ENCODE results near the gene RASGRF2. TPM values are rescaled to one million over a fixed set of nuclear protein-coding genes. Genes with fewer than 3 reads are reported as not detected.

Gene RASGRF2
- total RNA-seq, 1 experiment from 2014 or later: 9.1 TPM

- no peak overlapping the region for H3K4me3 ChIP-seq (ENCODE audit: low read depth, low read length, poor library complexity, severe bottlenecking)
- no peak for DNase-seq (ENCODE audit: low spot score)
- ChIA-PET CTCF (no interaction called here), POLR2A (ENCODE audit: low non-redundant PET) (no interaction called here)
- no peak overlapping the region for H3K27ac ChIP-seq (ENCODE audit: low read depth, low read length, poor library complexity, severe bottlenecking)
- H3K36me3 ChIP-seq (ENCODE audit: insufficient read depth, low read length, poor library complexity, severe bottlenecking): no peaks in the 10 kb centered on the region
- BruUV-seq (replicated peaks): no TSS peak
- H3K9me3 ChIP-seq (ENCODE audit: low read depth, low read length, poor library complexity, severe bottlenecking): no peaks in the 10 kb centered on the region
- no peaks in the 10 kb centered on the region for H3K4me1 ChIP-seq (ENCODE audit: insufficient read depth, low read length, poor library complexity, severe bottlenecking)
- TF ChIP-seq CTCF (conservative IDR thresholded peaks at IDR 0.05; ENCODE audit: low read depth, low read length) (no peak), EZH2 (IDR thresholded peaks at IDR 0.05; ENCODE audit: borderline replicate concordance, low read depth, low read length, poor library complexity, severe bottlenecking) (no peak)
- H3K27me3 ChIP-seq (replicated peaks; ENCODE audit: insufficient read depth, low read depth, low read length, poor library complexity): no peaks in the 10 kb centered on the region
- intact Hi-C loops (cut with micrococcal nuclease; ENCODE audit: unreplicated experiment): no loop called here
These were observed 172.2 kb downstream of the RASGRF2 start for GRCh38 chr5:81132381-81132780.

- no peaks in the 10 kb centered on the region for H3K27me3 ChIP-seq (replicated peaks; ENCODE audit: insufficient read depth, low read depth, low read length, poor library complexity)
- CTCF ChIA-PET: no interaction called here
These were observed 173.9 kb downstream of the RASGRF2 start for GRCh38 chr5:81134066-81134465.

GRCh38 chr5:81134566-81134965 is 174.4 kb downstream of the RASGRF2 start:
- intact Hi-C loops (cut with micrococcal nuclease; ENCODE audit: unreplicated experiment): no loop called here
- no peak for DNase-seq (ENCODE audit: low spot score)
- no TSS peak for BruUV-seq (replicated peaks)

More at GRCh38 chr5:81134066-81134465, 173.9 kb downstream of the RASGRF2 start:
- Histone ChIP-seq H3K4me3 (ENCODE audit: low read depth, low read length, poor library complexity, severe bottlenecking) (no peak overlapping the region), H3K9me3 (ENCODE audit: low read depth, low read length, poor library complexity, severe bottlenecking) (no peaks in the 10 kb centered on the region), H3K27ac (ENCODE audit: low read depth, low read length, poor library complexity, severe bottlenecking) (no peak overlapping the region), H3K4me1 (ENCODE audit: insufficient read depth, low read length, poor library complexity, severe bottlenecking) (no peaks in the 10 kb centered on the region), H3K36me3 (ENCODE audit: insufficient read depth, low read length, poor library complexity, severe bottlenecking) (no peaks in the 10 kb centered on the region)
- no peak for DNase-seq (ENCODE audit: low spot score)
- intact Hi-C loops (cut with micrococcal nuclease; ENCODE audit: unreplicated experiment): no loop called here
- TF ChIP-seq EZH2 (IDR thresholded peaks at IDR 0.05; ENCODE audit: borderline replicate concordance, low read depth, low read length, poor library complexity, severe bottlenecking): no peak
- no peak for TF ChIP-seq CTCF (conservative IDR thresholded peaks at IDR 0.05; ENCODE audit: low read depth, low read length)
- BruUV-seq (replicated peaks): no TSS peak
- POLR2A ChIA-PET (ENCODE audit: low non-redundant PET): no interaction called here

More at GRCh38 chr5:81134566-81134965, 174.4 kb downstream of the RASGRF2 start:
- no peaks in the 10 kb centered on the region for H3K4me1 ChIP-seq (ENCODE audit: insufficient read depth, low read length, poor library complexity, severe bottlenecking)
- TF ChIP-seq CTCF (conservative IDR thresholded peaks at IDR 0.05; ENCODE audit: low read depth, low read length) (no peak), EZH2 (IDR thresholded peaks at IDR 0.05; ENCODE audit: borderline replicate concordance, low read depth, low read length, poor library complexity, severe bottlenecking) (no peak)
- H3K27ac ChIP-seq (ENCODE audit: low read depth, low read length, poor library complexity, severe bottlenecking): no peak overlapping the region
- H3K27me3 ChIP-seq (replicated peaks; ENCODE audit: insufficient read depth, low read depth, low read length, poor library complexity): no peaks in the 10 kb centered on the region
- H3K36me3 ChIP-seq (ENCODE audit: insufficient read depth, low read length, poor library complexity, severe bottlenecking): no peaks in the 10 kb centered on the region
- H3K4me3 ChIP-seq (ENCODE audit: low read depth, low read length, poor library complexity, severe bottlenecking): no peak overlapping the region
- H3K9me3 ChIP-seq (ENCODE audit: low read depth, low read length, poor library complexity, severe bottlenecking): no peaks in the 10 kb centered on the region
- CTCF ChIA-PET: no interaction called here
- POLR2A ChIA-PET (ENCODE audit: low non-redundant PET): no interaction called here

Measured in A673 (cell line).